Cardiac fibroblast (primary cell): ENCODE measurements around the gene BSN.

ENCODE experiments used
- DNase-seq, 2 donors: peaks; one replicate each; pipeline versions ENCODE4 v3.0.0 to v3.0.0-alpha.2; 2010; ENCODE audit warnings: low read depth in 2 of 2
- H3K4me3 ChIP-seq, 2 donors: replicated peaks in 1 of 2; 1 replicate in 1 of 2; 2 replicates in 1 of 2; pipeline ENCODE4 v1.5.1; 2011; ENCODE audit warnings: low read depth in 2 of 2, low read length in 2 of 2, mild to moderate bottlenecking in 2 of 2, moderate library complexity in 1 of 2
- CTCF ChIP-seq: IDR thresholded peaks from one replicate; pipeline ENCODE4 v1.5.1; 2011; ENCODE audit warnings: low read depth, mild to moderate bottlenecking, low read length, inconsistent platforms

Gene BSN

GRCh38 chr3:49601358-49602048 lies 47.2 kb downstream of the BSN start:
- DNase-seq, result no peak
- TF ChIP-seq CTCF, result no peak
- H3K4me3 ChIP-seq, result no peak overlapping the region

- TF ChIP-seq CTCF, result no peak
- no peak overlapping the region for H3K4me3 ChIP-seq
- no peak for DNase-seq
Measured at GRCh38 chr3:49602049-49602554, 47.8 kb downstream of the BSN start.

GRCh38 chr3:49602877-49603411 lies 48.7 kb downstream of the BSN start:
- H3K4me3 ChIP-seq, result no peak overlapping the region
- no peak for TF ChIP-seq CTCF
- DNase-seq, result no peak

GRCh38 chr3:49606427-49606826 lies 52.1 kb downstream of the BSN start:
- no peak for DNase-seq
- TF ChIP-seq CTCF, result no peak
- H3K4me3 ChIP-seq, result no peak overlapping the region

GRCh38 chr3:49607105-49607591 lies 52.9 kb downstream of the BSN start:
- DNase-seq, result peak in 1 of 2 donors; percentile 18
- H3K4me3 ChIP-seq, result no peak overlapping the region
- TF ChIP-seq CTCF, result no peak

- H3K4me3 ChIP-seq, result no peak overlapping the region
- no peak for DNase-seq
- peak; percentile 40 for TF ChIP-seq CTCF
Measured at GRCh38 chr3:49607796-49608195, 53.5 kb downstream of the BSN start.

- DNase-seq, result no peak
- H3K4me3 ChIP-seq, result no peak overlapping the region
- no peak for TF ChIP-seq CTCF
Measured at GRCh38 chr3:49609314-49609713, 55.0 kb downstream of the BSN start.
